Spleen (tissue), 11 donors: ENCODE measurements around the gene KRT222. TPM values are rescaled to one million over a fixed set of nuclear protein-coding genes. Genes with fewer than 3 reads are reported as not detected.

Experiments
- DNase-seq: peaks from one replicate; pipeline ENCODE4 v3.0.0-alpha.2; 2020
- H3K27ac ChIP-seq, 8 donors: fragments of 200-600 bp; sonication (generic) in 7 of 8; 1 replicate in 4 of 8; 2 replicates in 4 of 8; pipeline versions ENCODE4 v1.5.0 to v1.8.0; 2016 to 2021; ENCODE audit warnings: inconsistent platforms in 4 of 8, mild to moderate bottlenecking in 4 of 8, moderate library complexity in 1 of 8
- H3K27me3 ChIP-seq, 7 donors: fragments of 200-600 bp; sonication (generic) in 6 of 7; replicated peaks in 1 of 7; 1 replicate in 4 of 7; 2 replicates in 3 of 7; pipeline versions ENCODE4 v1.5.0 to v1.8.0; 2016 to 2021; ENCODE audit warnings: inconsistent platforms in 3 of 7, mild to moderate bottlenecking in 1 of 7
- H3K36me3 ChIP-seq, 6 donors: fragments of 200-600 bp; sonication (generic) in 5 of 6; 1 replicate in 4 of 6; 2 replicates in 2 of 6; pipeline versions ENCODE4 v1.5.0 to v1.8.0; 2016 to 2021; ENCODE audit warnings: inconsistent platforms in 2 of 6
- H3K4me1 ChIP-seq, 6 donors: fragments of 200-600 bp; sonication (generic) in 5 of 6; 1 replicate in 3 of 6; 2 replicates in 3 of 6; pipeline versions ENCODE4 v1.5.0 to v1.8.0; 2016 to 2021; ENCODE audit warnings: inconsistent platforms in 3 of 6
- H3K4me3 ChIP-seq, 8 donors: fragments of 200-600 bp; sonication (generic) in 7 of 8; 1 replicate in 4 of 8; 2 replicates in 4 of 8; pipeline versions ENCODE4 v1.5.0 to v1.8.0; 2016 to 2021; ENCODE audit warnings: inconsistent platforms in 4 of 8, mild to moderate bottlenecking in 4 of 8, moderate library complexity in 2 of 8
- H3K9me3 ChIP-seq, 8 donors: fragments of 200-600 bp; sonication (generic) in 7 of 8; 1 replicate in 4 of 8; 2 replicates in 4 of 8; pipeline versions ENCODE4 v1.5.0 to v1.8.0; 2016 to 2021; ENCODE audit warnings: inconsistent platforms in 4 of 8
- CTCF ChIP-seq, 11 experiments: fragments of 200-600 bp in 7 of 11; fragments of 450-650 bp in 4 of 11; sonication (generic) in 4 of 11; IDR thresholded peaks in 8 of 11; conservative IDR thresholded peaks in 3 of 11; 1 replicate in 7 of 11; 2 replicates in 4 of 11; pipeline versions ENCODE4 v1.4.0 to v1.8.0; 2016 to 2021; ENCODE audit warnings: antibody characterized with exemption in 11 of 11, inconsistent platforms in 4 of 11, mild to moderate bottlenecking in 1 of 11
- POLR2A ChIP-seq, 3 donors: fragments of 450-650 bp; IDR thresholded peaks; one replicate each; pipeline ENCODE4 v1.5.1; 2017; ENCODE audit warnings: antibody characterized with exemption in 3 of 3, mild to moderate bottlenecking in 1 of 3
- POLR2AphosphoS5 ChIP-seq, 3 donors: sonication (generic); formaldehyde crosslinking; IDR thresholded peaks; one replicate each; pipeline ENCODE4 v1.5.1; 2017; ENCODE audit warnings: antibody characterized with exemption in 3 of 3
- WGBS, 5 donors: extraction: QIAGEN DNeasy Blood & Tissue Kit in 3 of 5; methylation state at CpG; one replicate each; pipeline versions ENCODE4 v1.1.5 to v1.1.7; 2013 to 2018; 5-methylcytosine and 5-hydroxymethylcytosine counted together
- intact Hi-C: fragments of 100-400 bp; cut with DNase I; formaldehyde crosslinking; loops from one replicate; pipeline ENCODE4 v1.15.0; 2023; ENCODE audit warnings: low total_unique reads
- polyA plus RNA-seq, 3 donors: library from polyadenylated mRNA; stranded (reverse); fragments of 200-250 nt; gene quantifications; one replicate each; pipeline ENCODE4 v1.2.1, GENCODE V29; 2013
- total RNA-seq, 7 donors: library from RNA; depleted of rRNA in 3 of 7; stranded (reverse); fragments of >200 nt in 3 of 7; fragmentation: NEBNext Ultra II Directional in 4 of 7; extraction: Animal tissue kit (Norgen Biotek cat#: 25700) in 4 of 7; gene quantifications; one replicate each; pipeline versions ENCODE4 v1.1.0 to v1.2.1, GENCODE V29; 2016 to 2021
- donor health status: healthy with polysubstance abuse.
- donor health status: DM: no; HTN: no; CAD: no; lungs with moderate emphysema.
- donor health status: DM: no; HTN: no; CAD: no.
- donor health status: Bipolar disorder and iron deficiency.
- donor health status: healthy.
- donor health status: DM: no; HTN: no; CAD: no.
- donor health status: DM: yes; HTN: yes; CAD: no.

The KRT222 gene
- total and polyA plus RNA-seq, 10 donors, result 2.2 to 13.7 (median 4.6) TPM

DNA sequence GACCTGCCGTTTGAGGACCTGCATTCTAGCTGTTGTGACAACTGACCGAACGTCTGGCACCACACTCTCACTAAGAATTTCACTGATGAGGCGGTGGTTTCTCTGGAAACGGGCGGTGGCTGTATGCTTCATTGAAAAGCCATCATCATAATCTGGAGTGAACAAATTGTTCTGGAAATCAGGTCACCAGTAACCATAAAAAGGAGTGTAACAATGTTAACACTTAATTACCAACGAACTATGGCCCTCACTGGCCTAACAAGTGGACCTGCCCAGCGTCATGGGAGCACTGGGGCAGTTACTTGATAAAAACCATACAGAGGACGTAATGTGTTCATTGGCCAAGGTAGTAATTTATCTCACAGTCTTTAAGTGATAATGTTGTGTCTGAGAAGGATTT, 32.8 kb downstream of the KRT222 start:
- Histone ChIP-seq H3K4me1 (no peaks in the 10 kb centered on the region), H3K36me3 (peaks cover 5 to 100% (median 91%) of the 10 kb centered on the region in 6 donors), H3K4me3 (no peak overlapping the region), H3K27ac (no peak overlapping the region), H3K9me3 (no peaks in the 10 kb centered on the region), H3K27me3 (no peaks in the 10 kb centered on the region)
- 87 to 95% (median 90%) methylated on average over 9 of the region's 9 CpGs for WGBS, 5 donors
- intact Hi-C loops, result no loop called here
- DNase-seq, result no peak
- no peak for TF ChIP-seq POLR2AphosphoS5 (IDR thresholded peaks at IDR 0.05)
- no peak for TF ChIP-seq POLR2A (IDR thresholded peaks at IDR 0.05)
- no peak for TF ChIP-seq CTCF (IDR thresholded peaks at IDR 0.05 in 8 of 11, conservative IDR thresholded peaks at IDR 0.05 in 3 of 11)

- TF ChIP-seq POLR2AphosphoS5 (IDR thresholded peaks at IDR 0.05), result no peak
- intact Hi-C loops, result no loop called here
- no peaks in the 10 kb centered on the region for H3K27me3 ChIP-seq
- H3K27ac ChIP-seq, result no peak overlapping the region
- H3K4me3 ChIP-seq, result no peak overlapping the region
- H3K4me1 ChIP-seq, result peaks cover 0 to 7% (median 1%) of the 10 kb centered on the region in 6 donors
- WGBS, 5 donors, result 53 to 71% (median 60%) methylated on average over 2 of the region's 2 CpGs
- H3K36me3 ChIP-seq, result peaks cover 5 to 85% (median 67%) of the 10 kb centered on the region in 6 donors
- no peak for DNase-seq
- no peaks in the 10 kb centered on the region for H3K9me3 ChIP-seq
Observed at GRCh38 chr17:40629842-40630241, 35.1 kb downstream of the KRT222 start.

DNA sequence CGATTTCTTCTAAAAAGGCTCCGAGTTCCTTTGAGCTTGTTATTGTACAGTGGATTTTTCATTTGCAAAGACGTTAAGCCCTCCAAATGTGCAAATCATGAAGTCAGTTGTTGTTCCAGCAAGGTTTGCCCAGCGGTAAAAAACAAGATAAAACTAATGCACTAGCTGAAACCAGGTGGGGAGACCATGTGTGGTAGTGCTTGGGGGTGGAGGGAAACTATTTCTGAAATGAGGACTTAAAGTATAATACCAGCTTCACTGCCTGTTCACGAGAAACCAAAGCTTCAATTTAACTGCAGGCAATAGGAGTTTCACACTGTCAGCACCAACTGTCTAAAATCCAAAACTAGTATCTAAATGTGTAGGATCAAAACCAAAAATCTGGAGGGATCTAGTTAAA, 39.7 kb downstream of the KRT222 start:
- Histone ChIP-seq H3K27me3 (no peaks in the 10 kb centered on the region), H3K27ac (no peak overlapping the region), H3K36me3 (peaks cover 0 to 40% (median 23%) of the 10 kb centered on the region in 6 donors), H3K9me3 (no peaks in the 10 kb centered on the region), H3K4me1 (peaks cover 12 to 46% (median 20%) of the 10 kb centered on the region in 6 donors), H3K4me3 (no peak overlapping the region)
- 58 to 74% (median 61%) methylated on average over 5 of the region's 5 CpGs for WGBS, 5 donors
- no peak for TF ChIP-seq POLR2AphosphoS5 (IDR thresholded peaks at IDR 0.05)
- no peak for TF ChIP-seq POLR2A (IDR thresholded peaks at IDR 0.05)
- no peak for TF ChIP-seq CTCF (IDR thresholded peaks at IDR 0.05 in 8 of 11, conservative IDR thresholded peaks at IDR 0.05 in 3 of 11)
- no peak for DNase-seq
- intact Hi-C loops, result no loop called here

DNA sequence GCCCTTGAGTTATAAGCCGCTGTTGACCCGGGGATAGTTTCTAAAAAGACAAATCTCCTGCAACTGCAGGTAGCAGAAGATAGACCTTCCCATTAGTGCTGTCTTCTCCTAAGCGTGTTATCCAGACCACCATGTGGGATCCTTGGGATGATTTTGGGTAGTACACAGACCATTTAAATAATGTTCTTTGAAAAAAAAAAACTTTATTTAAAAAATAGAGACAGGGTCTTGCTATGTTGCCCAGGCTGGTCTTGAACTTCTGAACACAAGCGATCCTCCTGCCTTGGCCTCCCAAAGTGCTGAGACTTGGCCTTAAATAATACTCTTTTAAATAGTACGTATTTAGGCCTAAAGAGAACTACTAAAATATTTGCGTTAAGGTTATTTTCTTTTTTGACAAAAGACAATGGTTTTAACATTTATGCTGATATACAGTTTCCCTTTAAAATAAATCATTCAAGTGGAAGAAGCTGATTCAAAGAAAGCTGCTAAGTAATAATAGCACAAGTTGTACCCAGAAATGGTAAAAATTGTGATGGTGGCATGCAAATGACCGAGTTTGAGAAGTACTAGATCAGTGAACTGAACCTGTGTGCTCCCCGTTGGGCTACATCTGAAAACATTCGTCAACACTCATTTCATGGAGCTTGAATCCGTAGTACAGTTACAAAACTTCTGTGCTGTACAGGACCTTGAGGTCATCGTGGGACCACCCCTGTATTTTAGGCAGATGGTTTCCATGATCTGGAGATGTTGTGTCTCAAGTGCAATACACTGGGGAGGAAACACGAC, 41.4 kb downstream of the KRT222 start:
- Histone ChIP-seq H3K9me3 (no peaks in the 10 kb centered on the region), H3K4me1 (peaks cover 23 to 63% (median 31%) of the 10 kb centered on the region in 6 donors), H3K4me3 (no peak overlapping the region), H3K27ac (peak overlapping the region in 4 of 8 donors; percentile 37 to 59 (median 45)), H3K36me3 (peaks cover 0 to 23% (median 8%) of the 10 kb centered on the region in 6 donors), H3K27me3 (no peaks in the 10 kb centered on the region)
- DNase-seq, result no peak
- WGBS, 5 donors, result 66 to 81% (median 72%) methylated on average over 12 of the region's 12 CpGs
- TF ChIP-seq POLR2AphosphoS5 (IDR thresholded peaks at IDR 0.05) (peak in 1 of 3 donors; percentile 51), POLR2A (IDR thresholded peaks at IDR 0.05) (no peak)
- intact Hi-C loops, result loop anchor here (5.0 kb wide), 1 partner anchor 164 kb away; no protein-coding TSS in a partner anchor

DNA sequence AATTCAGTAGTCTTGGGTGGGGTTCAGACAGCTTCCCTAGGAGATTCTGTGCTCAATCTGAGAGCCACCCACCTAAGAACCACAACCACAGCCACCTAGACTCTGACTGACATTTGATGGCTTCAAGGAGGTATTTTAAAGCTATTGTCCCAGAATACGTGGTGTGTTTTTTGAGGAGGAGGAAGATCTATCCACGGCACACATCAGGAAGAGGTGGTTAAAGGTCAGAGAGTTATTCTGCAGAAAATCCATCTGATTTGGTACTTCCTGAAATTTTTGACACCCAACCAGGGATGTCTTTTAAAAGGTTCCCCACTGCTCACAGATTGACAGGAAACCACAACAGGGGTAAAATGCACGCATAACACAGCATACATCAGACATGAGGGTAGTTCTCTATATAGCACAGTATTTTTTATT, 42.5 kb downstream of the KRT222 start:
- WGBS, 5 donors, result 3 to 13% (median 4%) methylated on average over 3 of the region's 3 CpGs
- Histone ChIP-seq H3K36me3 (peaks cover 0 to 12% (median 0%) of the 10 kb centered on the region in 6 donors), H3K9me3 (no peaks in the 10 kb centered on the region), H3K27me3 (no peaks in the 10 kb centered on the region), H3K4me3 (no peak overlapping the region), H3K4me1 (peaks cover 23 to 69% (median 31%) of the 10 kb centered on the region in 6 donors), H3K27ac (peak overlapping the region in 3 of 8 donors; percentile 0 to 59 (median 51))
- TF ChIP-seq POLR2AphosphoS5 (IDR thresholded peaks at IDR 0.05) (no peak), POLR2A (IDR thresholded peaks at IDR 0.05) (no peak), CTCF (IDR thresholded peaks at IDR 0.05 in 8 of 11, conservative IDR thresholded peaks at IDR 0.05 in 3 of 11) (no peak)
- intact Hi-C loops, result loop anchor here (5.0 kb wide), 1 partner anchor 165 kb away; no protein-coding TSS in a partner anchor
- DNase-seq, result no peak
